PC-3 (cell line): Measurements from ENCODE around the gene KDM5A.

Source experiments
- EZH2 ChIP-seq: fragments of 300-600 bp; sonication (generic); IDR thresholded peaks from one replicate; pipeline ENCODE4 v1.6.1; 2017; ENCODE audit warnings: antibody characterized with exemption, mild to moderate bottlenecking, low read length; ENCODE audit not compliant: unreplicated experiment
- EZH2phosphoT487 ChIP-seq: fragments of 300-600 bp; sonication (generic); IDR thresholded peaks from 2 replicates; pipeline ENCODE4 v1.6.1; 2018; ENCODE audit warnings: mild to moderate bottlenecking, antibody characterized with exemption, low read length, borderline replicate concordance
- TF ChIP-seq, protein P1 (sequence below): fragments of 300-600 bp; sonication (generic); conservative IDR thresholded peaks from 2 replicates; pipeline ENCODE4 v1.5.1; 2017; ENCODE audit warnings: antibody characterized with exemption, low read depth, mild to moderate bottlenecking, low read length

DNA sequence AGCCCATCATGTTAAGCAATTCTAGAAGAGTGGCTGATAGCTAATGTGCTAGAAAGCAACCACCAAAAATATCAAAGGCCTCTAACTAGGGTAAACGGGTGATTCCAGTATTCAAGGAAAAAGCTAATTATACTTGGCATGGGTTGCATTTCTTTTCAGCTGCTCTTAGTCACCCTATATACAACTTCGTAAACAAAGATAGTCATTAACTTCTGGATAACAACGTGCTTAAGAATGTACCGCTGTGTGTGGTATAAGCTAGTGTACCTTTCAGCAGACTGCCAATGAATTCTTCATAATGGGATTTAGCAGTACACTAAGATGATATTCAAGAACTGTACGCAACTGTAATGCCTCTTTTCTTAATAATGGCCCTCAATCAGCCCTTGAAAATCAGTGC lies 84.3 kb downstream of the KDM5A start:
- no peak for TF ChIP-seq EZH2
- TF ChIP-seq, protein P1, sequence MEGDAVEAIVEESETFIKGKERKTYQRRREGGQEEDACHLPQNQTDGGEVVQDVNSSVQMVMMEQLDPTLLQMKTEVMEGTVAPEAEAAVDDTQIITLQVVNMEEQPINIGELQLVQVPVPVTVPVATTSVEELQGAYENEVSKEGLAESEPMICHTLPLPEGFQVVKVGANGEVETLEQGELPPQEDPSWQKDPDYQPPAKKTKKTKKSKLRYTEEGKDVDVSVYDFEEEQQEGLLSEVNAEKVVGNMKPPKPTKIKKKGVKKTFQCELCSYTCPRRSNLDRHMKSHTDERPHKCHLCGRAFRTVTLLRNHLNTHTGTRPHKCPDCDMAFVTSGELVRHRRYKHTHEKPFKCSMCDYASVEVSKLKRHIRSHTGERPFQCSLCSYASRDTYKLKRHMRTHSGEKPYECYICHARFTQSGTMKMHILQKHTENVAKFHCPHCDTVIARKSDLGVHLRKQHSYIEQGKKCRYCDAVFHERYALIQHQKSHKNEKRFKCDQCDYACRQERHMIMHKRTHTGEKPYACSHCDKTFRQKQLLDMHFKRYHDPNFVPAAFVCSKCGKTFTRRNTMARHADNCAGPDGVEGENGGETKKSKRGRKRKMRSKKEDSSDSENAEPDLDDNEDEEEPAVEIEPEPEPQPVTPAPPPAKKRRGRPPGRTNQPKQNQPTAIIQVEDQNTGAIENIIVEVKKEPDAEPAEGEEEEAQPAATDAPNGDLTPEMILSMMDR = no peak
- no peak for TF ChIP-seq EZH2phosphoT487
